CD4-positive, alpha-beta T cell treated with Interleukin-1 beta for 1 hour (primary cell): Measurements from ENCODE around the gene SELPLG.
"Not testable (repeated sequence)": the region's sequence is repeated elsewhere in the genome, so short reads cannot be mapped to it uniquely, and the experiment has no call there.

Source experiments
- DNase-seq, 2 donors: peaks; one replicate each; pipeline ENCODE4 v3.0.0-alpha.2; 2020 to 2022

The SELPLG gene

GRCh38 chr12:108633534-108634248 is at the start of gene SELPLG:
SELPLG (minus strand) TSS chr12:108633894; CDS start chr12:108624307, 9,587 bp downstream.
- peak; percentile 91 to 94 for DNase-seq

- no peak for DNase-seq
Measured at GRCh38 chr12:108681317-108681716, 47.6 kb upstream of the SELPLG start.

GRCh38 chr12:108679106-108679681 is 45.5 kb upstream of the SELPLG start:
- no peak for DNase-seq

GRCh38 chr12:108678104-108678730 is 44.5 kb upstream of the SELPLG start:
- no peak for DNase-seq

GRCh38 chr12:108677381-108677780 is 43.7 kb upstream of the SELPLG start:
- DNase-seq, result no peak

GRCh38 chr12:108676707-108677106 is 43.0 kb upstream of the SELPLG start:
- no peak for DNase-seq

GRCh38 chr12:108675792-108676191 is 42.1 kb upstream of the SELPLG start:
- no peak for DNase-seq

- DNase-seq, result no peak
Measured at GRCh38 chr12:108672054-108672453, 38.4 kb upstream of the SELPLG start.

- DNase-seq, result no peak
Measured at GRCh38 chr12:108671110-108671509, 37.4 kb upstream of the SELPLG start.

GRCh38 chr12:108670066-108670631 is 36.5 kb upstream of the SELPLG start:
- DNase-seq, result no peak

GRCh38 chr12:108668542-108668941 is 34.8 kb upstream of the SELPLG start:
- DNase-seq, result no peak

GRCh38 chr12:108668063-108668462 is 34.4 kb upstream of the SELPLG start:
- no peak for DNase-seq

- peak in 1 of 2 donors; percentile 57 for DNase-seq
Measured at GRCh38 chr12:108667349-108667748, 33.7 kb upstream of the SELPLG start.

- no peak for DNase-seq
Measured at GRCh38 chr12:108666401-108666881, 32.7 kb upstream of the SELPLG start.

GRCh38 chr12:108665608-108666202 is 32.0 kb upstream of the SELPLG start:
- DNase-seq, result no peak

- DNase-seq, result peak; percentile 84 to 87
Measured at GRCh38 chr12:108664338-108665258, 30.9 kb upstream of the SELPLG start.

GRCh38 chr12:108663324-108664015 is 29.8 kb upstream of the SELPLG start:
- DNase-seq, result no peak

- not testable (repeated sequence) for DNase-seq
Measured at GRCh38 chr12:108658115-108658514, 24.4 kb upstream of the SELPLG start.

- no peak for DNase-seq
Measured at GRCh38 chr12:108657130-108657745, 23.5 kb upstream of the SELPLG start.

GRCh38 chr12:108656247-108656646 is 22.6 kb upstream of the SELPLG start:
- DNase-seq, result not testable (repeated sequence)

- DNase-seq, result not testable (repeated sequence)
Measured at GRCh38 chr12:108655812-108656175, 22.1 kb upstream of the SELPLG start.
